IMR-90 (cell line): ENCODE measurements around the gene GRIPAP1.

ENCODE experiments used
- POLR2A ChIP-seq: IDR thresholded peaks from 2 replicates; pipeline ENCODE4 v1.6.1; 2012; ENCODE audit warnings: mild to moderate bottlenecking, low read depth, low read length
- RAD21 ChIP-seq: IDR thresholded peaks from 2 replicates; pipeline ENCODE4 v1.6.1; 2012; ENCODE audit warnings: low read length, improper control_type of control experiment
- RFX5 ChIP-seq: IDR thresholded peaks from 2 replicates; pipeline ENCODE4 v1.8.0; 2012; ENCODE audit warnings: low read depth, mild to moderate bottlenecking, low read length, moderate library complexity
- TF ChIP-seq, protein P1 (sequence below): conservative IDR thresholded peaks from 2 replicates; pipeline ENCODE4 v1.5.1; 2012; ENCODE audit warnings: mild to moderate bottlenecking, low read depth, low read length, improper control_type of control experiment

DNA sequence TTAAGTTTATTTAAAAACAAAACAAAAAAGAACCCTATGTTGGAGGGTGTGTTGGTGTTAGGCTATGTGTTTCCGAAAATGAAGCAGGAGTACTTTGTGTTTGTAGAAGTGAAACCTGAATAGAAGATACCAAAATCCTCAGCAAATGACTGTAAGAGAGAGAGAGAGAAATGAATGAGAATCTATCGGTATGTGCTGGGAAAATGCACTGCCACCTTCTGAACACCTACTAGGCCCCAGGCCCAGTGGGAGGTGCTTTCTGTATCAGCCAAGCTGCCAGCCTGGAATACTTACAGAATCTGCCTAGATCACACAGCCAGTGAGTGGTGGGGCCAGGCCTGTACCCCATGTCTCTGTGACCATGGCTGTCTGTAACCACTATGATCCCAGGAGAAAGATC is 68.3 kb downstream of the GRIPAP1 start:
- TF ChIP-seq, protein P1, sequence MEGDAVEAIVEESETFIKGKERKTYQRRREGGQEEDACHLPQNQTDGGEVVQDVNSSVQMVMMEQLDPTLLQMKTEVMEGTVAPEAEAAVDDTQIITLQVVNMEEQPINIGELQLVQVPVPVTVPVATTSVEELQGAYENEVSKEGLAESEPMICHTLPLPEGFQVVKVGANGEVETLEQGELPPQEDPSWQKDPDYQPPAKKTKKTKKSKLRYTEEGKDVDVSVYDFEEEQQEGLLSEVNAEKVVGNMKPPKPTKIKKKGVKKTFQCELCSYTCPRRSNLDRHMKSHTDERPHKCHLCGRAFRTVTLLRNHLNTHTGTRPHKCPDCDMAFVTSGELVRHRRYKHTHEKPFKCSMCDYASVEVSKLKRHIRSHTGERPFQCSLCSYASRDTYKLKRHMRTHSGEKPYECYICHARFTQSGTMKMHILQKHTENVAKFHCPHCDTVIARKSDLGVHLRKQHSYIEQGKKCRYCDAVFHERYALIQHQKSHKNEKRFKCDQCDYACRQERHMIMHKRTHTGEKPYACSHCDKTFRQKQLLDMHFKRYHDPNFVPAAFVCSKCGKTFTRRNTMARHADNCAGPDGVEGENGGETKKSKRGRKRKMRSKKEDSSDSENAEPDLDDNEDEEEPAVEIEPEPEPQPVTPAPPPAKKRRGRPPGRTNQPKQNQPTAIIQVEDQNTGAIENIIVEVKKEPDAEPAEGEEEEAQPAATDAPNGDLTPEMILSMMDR: no peak
- TF ChIP-seq RFX5 (no peak), POLR2A (no peak), RAD21 (no peak)
